ENCODE data around the gene ADARB2.
"Not testable (repeated sequence)": the region's sequence is repeated elsewhere in the genome, so short reads cannot be mapped to it uniquely, and the experiment has no call there.

Gene ADARB2

GRCh38 chr10:1737222-1738061 is at the start of gene ADARB2:
ADARB2 (minus strand) TSS chr10:1737525.
- DNase-seq, result no peak

GRCh38 chr10:1785835-1786234 is 48.5 kb upstream of the ADARB2 start:
- no peak for DNase-seq

DNA sequence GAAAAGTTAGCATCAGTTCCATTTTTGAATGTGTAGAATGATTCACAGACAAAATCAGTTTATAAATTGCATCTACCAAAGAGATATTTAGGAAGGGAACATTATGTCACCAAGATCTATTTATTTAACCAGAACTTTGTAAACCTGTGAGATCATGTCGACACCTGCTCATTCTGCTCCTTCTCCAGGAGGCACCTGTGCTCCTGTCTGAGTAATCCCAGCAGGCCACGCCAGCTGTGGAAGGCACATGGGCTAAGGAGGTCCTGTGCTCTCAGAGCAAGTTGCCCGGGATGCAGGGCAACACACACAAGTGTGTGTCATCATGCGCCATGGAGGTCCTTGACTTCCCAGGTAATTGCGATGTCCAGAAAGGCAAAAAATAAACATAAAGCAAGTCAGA is 45.5 kb upstream of the ADARB2 start:
- DNase-seq, result no peak

- DNase-seq, result no peak
These were observed 42.5 kb upstream of the ADARB2 start for GRCh38 chr10:1779796-1780195.

DNA sequence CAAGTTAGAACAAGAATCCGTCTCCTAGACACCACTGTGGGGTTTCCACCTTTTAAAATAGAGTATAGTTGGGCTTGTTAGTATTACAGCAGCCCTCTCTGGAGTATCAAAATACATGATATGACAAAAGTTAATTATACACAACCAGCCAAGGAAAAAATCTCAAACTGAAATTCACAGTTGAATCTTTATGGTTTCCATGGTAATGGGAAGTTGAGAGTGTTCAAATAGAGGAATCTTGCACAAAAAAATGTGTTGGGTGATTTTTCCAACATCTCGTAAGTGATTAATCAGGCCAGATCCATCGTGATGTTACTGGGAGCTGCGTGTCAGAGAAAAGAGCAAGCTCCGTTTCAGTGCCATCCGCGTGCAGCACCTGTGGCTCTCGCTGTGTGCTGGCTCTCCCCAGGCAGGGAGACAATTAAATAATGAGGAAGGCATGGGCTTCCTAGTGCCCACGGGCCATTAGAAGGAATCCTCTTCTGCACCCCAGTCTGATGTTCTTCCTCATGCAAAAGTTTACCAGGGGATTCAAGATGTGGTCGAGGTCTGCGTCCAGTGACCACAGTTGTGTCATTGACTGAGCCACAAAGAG is 41.1 kb upstream of the ADARB2 start:
- no peak for DNase-seq

- no peak for DNase-seq
These were observed 38.9 kb upstream of the ADARB2 start for GRCh38 chr10:1776127-1776662.

GRCh38 chr10:1774796-1775195 is 37.5 kb upstream of the ADARB2 start:
- no peak for DNase-seq

DNA sequence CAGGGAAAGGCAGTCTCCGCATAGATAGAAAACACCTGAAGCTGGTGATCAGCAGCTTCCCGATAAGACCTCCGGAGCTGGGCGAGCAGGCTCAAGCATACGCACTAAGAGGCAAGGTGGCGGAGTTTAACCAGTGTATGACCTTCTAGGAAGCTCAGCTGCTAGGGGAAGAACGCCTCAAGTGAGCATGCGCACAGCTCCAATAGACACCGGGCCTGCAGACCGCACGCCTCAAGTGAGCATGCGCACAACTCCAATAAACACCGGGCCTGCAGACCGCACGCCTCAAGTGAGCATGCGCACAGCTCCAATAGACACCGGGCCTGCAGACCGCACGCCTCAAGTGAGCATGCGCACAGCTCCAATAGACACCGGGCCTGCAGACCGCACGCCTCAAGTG is 35.9 kb upstream of the ADARB2 start:
- DNase-seq, result not testable (repeated sequence)

DNA sequence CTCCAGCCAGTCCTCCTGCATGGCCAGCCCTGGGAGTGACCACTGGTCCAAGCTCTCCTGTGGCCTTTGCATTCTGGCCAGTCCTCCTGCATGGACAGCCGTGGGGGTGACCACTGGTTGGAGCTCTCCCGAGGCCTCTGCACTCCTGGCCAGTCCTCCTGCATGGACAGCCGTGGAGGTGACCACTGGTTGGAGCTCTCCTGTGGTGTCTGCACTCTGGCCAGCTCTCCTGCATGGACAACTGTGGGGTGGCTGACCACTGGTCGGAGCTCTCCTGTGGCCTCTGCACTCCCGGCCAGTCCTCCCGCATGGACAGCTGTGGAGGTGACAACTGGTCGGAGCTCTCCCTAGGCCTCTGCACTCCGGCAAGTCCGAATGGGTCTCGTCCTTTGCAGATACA is 28.7 kb upstream of the ADARB2 start:
- DNase-seq, result no peak

- DNase-seq, result no peak
These were observed 24.8 kb upstream of the ADARB2 start for GRCh38 chr10:1762076-1762475.

GRCh38 chr10:1754506-1755153 is 17.3 kb upstream of the ADARB2 start:
- DNase-seq, result no peak

DNA sequence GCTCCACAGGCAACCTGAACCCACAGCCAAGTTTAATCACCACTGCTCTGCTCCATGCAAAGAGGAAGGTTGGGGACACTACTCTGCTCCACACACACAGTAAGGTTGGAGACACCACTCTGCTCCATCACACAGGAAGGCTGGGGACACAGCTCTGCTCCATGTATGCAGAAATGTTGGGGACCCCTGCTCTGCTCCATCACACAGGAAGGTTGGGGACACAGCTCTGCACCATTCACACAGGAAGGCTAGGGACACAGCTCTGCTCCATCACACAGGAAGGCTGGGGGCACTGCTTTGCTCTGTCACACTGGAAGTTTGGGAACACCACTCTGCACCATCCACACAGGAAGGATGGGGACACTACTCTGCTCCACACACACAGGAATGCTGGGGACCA is 14.8 kb upstream of the ADARB2 start:
- DNase-seq, result no peak

- DNase-seq, result no peak
These were observed 10.3 kb upstream of the ADARB2 start for GRCh38 chr10:1747590-1748157.

GRCh38 chr10:1746796-1747195 is 9.5 kb upstream of the ADARB2 start:
- no peak for DNase-seq

DNA sequence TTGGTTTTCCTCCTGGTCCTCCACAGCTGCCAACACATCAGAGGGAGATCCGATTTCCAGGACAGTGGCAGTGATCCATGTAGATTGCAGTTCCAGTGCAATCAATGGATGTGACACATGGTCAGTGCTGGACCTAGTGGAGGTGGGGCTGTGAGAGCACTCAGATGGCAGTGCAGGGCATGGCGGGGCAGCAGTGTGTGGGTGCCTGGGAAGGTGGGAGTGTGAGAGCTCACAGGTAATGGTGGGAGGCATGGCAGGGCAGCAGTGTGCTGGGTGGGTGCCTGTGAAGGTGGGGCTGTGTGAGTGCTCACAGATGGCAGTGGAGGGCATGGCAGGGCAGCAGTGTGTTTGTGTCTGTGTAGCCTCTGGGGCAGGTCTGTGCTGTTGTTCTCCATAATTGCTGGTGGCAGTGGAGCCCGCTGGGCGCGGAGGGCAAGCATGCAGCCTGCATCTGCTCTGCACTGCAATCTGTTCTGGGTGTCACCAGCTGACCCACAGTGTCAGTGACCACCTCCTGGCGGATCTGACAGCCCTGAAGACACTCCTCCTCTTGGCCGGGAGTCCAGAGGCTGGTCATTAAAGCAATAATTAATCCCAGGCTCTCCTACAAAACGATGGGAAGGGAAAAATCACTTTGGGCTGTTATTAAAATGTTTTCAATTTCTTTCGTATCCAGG is 8.6 kb upstream of the ADARB2 start:
- DNase-seq, result no peak

GRCh38 chr10:1744524-1744923 is 7.2 kb upstream of the ADARB2 start:
- DNase-seq, result no peak

- DNase-seq, result no peak
These were observed 5.8 kb upstream of the ADARB2 start for GRCh38 chr10:1743141-1743540.

- DNase-seq, result no peak
These were observed 4.1 kb upstream of the ADARB2 start for GRCh38 chr10:1741450-1741849.

GRCh38 chr10:1739751-1740150 is 2.4 kb upstream of the ADARB2 start:
- no peak for DNase-seq

DNA sequence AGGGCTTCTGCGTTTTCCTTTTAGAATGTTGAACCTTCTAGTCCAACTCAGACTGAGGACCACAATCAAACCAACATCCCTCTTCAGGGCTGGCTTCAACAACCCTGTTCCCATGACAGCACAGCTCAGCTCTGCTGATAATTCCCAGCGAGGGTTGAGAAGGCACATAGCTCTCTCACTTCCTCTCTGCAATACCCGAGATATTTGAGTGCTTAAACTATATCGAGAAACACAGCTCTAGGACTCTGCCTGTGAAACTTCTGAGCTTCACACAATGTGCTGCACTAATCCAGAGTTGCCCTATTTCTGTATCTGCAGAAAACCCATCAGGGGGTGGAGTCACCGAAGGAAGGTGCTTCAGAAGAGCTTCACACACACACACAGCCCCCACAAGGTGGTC is 1.6 kb upstream of the ADARB2 start:
- no peak for DNase-seq

DNA sequence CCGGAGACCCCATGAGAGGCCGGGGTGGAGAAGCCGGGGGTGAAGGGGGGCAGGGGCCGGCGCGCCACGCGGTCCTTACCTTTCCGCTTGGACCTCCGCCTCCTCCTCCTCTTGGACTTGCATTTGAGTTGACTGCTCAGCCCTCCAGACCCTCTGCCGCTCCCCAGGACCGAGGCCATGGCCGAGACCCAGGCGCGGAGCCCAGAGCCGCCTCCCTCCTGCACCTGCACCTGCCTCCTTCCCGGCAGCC is 428 bp downstream of the ADARB2 start:
- DNase-seq, result no peak

DNA sequence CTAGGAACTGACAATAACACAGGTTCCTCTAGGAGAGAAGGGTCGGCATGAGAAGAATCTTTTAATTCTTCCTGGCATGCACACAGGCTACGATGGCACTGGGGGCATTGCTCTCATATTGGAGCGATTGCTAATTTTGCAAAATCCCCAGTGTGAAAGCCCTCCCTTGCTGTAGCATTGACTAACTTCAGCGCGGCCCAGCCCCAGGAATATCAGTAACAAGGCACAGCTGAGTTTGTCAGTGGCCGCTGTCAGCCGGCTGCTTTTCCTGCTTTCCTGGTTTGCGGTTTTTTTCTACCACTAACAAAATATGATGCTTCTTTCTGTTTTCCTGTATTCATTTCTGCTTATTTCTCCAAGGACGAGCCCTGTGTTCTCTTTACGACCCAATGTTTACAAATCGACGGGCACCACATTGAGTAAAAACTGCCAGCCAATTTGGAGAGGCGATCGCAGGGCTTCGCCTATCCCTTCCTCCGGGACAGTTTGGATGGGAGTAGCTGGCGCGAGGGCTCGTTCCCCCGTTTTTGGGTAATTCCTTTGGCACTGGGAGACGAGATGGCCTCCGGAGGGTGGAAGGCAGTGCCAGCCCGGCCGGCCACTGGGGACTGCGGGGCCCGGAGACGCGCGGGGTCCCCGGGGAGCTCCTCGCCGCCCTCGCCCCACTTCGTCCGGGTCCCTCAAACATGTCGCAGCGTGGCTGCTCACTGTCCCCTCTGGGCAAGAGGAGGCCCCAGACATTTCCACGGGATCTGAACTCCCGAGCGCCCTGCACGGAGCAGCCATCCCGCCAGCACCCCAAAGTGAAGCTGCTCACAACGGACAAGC is 967 bp downstream of the ADARB2 start:
- no peak for DNase-seq
